H9 (cell line): Measurements from ENCODE around the gene SULF2. TPM values are rescaled to one million over a fixed set of nuclear protein-coding genes. Genes with fewer than 3 reads are reported as not detected.
A peak's percentile ranks its signal among the peaks of the same experiment; 100 is the strongest.

Source experiments
- DNase-seq: peaks from one replicate; pipeline ENCODE4 v3.0.0-alpha.2; 2017
- H2AFZ ChIP-seq: one replicate; pipeline ENCODE4 v1.6.1; 2013; ENCODE audit warnings: mild to moderate bottlenecking, low read length, control low read depth, moderate library complexity
- H2AK5ac ChIP-seq: 2 replicates; pipeline ENCODE4 v1.6.1; 2013; ENCODE audit warnings: low read length, control low read depth, mixed read lengths; ENCODE audit not compliant: insufficient read length
- H2BK120ac ChIP-seq: one replicate; pipeline ENCODE4 v1.6.1; 2013; ENCODE audit warnings: low read depth, mild to moderate bottlenecking, low read length, control low read depth, inconsistent platforms; ENCODE audit not compliant: poor library complexity, severe bottlenecking
- H2BK12ac ChIP-seq: 2 replicates; pipeline ENCODE4 v1.6.1; 2013; ENCODE audit warnings: low read length, control low read depth, mixed read lengths, low read depth; ENCODE audit not compliant: insufficient read length
- H2BK15ac ChIP-seq: 2 replicates; pipeline ENCODE4 v1.6.1; 2013; ENCODE audit warnings: low read depth, low read length, control low read depth
- H2BK20ac ChIP-seq: one replicate; pipeline ENCODE4 v1.6.1; 2013; ENCODE audit warnings: low read depth, mild to moderate bottlenecking, low read length, control low read depth, inconsistent platforms; ENCODE audit not compliant: poor library complexity, severe bottlenecking
- H2BK5ac ChIP-seq: 2 replicates; pipeline ENCODE4 v1.6.1; 2013; ENCODE audit warnings: low read length, control low read depth, mixed read lengths; ENCODE audit not compliant: insufficient read length
- H3K14ac ChIP-seq: 2 replicates; pipeline ENCODE4 v1.6.1; 2013; ENCODE audit warnings: low read length, control low read depth; ENCODE audit not compliant: insufficient read depth
- H3K18ac ChIP-seq: 2 replicates; pipeline ENCODE4 v1.6.1; 2013; ENCODE audit warnings: low read depth, mild to moderate bottlenecking, mixed read lengths, low read length, control low read depth; ENCODE audit not compliant: insufficient read length
- H3K23ac ChIP-seq: 2 replicates; pipeline ENCODE4 v1.6.1; 2013; ENCODE audit warnings: low read length, control low read depth, mixed read lengths, low read depth; ENCODE audit not compliant: insufficient read length
- H3K23me2 ChIP-seq: 2 replicates; pipeline ENCODE4 v1.6.1; 2013; ENCODE audit warnings: low read depth, mild to moderate bottlenecking, mixed read lengths, low read length, control low read depth; ENCODE audit not compliant: insufficient read length, poor library complexity, severe bottlenecking
- H3K27ac ChIP-seq: 2 replicates; pipeline ENCODE4 v1.5.1; 2013; ENCODE audit warnings: low read length, control low read depth, mixed read lengths, low read depth; ENCODE audit not compliant: insufficient read length
- H3K27me3 ChIP-seq: 2 replicates; pipeline ENCODE4 v1.6.1; 2013; ENCODE audit warnings: low read length, control low read depth, inconsistent platforms; ENCODE audit not compliant: insufficient read depth
- H3K4ac ChIP-seq: 2 replicates; pipeline ENCODE4 v1.6.1; 2013; ENCODE audit warnings: low read depth, mild to moderate bottlenecking, control low read depth, inconsistent platforms, low read length, moderate library complexity
- H3K4me1 ChIP-seq: 2 replicates; pipeline ENCODE4 v1.6.1; 2013; ENCODE audit warnings: low read length, control low read depth, inconsistent platforms; ENCODE audit not compliant: insufficient read depth
- H3K4me2 ChIP-seq: 2 replicates; pipeline ENCODE4 v1.6.1; 2013; ENCODE audit warnings: low read length, control low read depth, mixed read lengths; ENCODE audit not compliant: insufficient read length, insufficient read depth
- H3K56ac ChIP-seq: 2 replicates; pipeline ENCODE4 v1.6.1; 2013; ENCODE audit warnings: low read depth, mild to moderate bottlenecking, mixed read lengths, low read length, control low read depth; ENCODE audit not compliant: insufficient read length
- H3K79me1 ChIP-seq: 2 replicates; pipeline ENCODE4 v1.6.1; 2013; ENCODE audit warnings: low read depth, mild to moderate bottlenecking, moderate library complexity, low read length, control low read depth, inconsistent platforms; ENCODE audit not compliant: insufficient read depth, poor library complexity, severe bottlenecking
- H3K79me2 ChIP-seq: 2 replicates; pipeline ENCODE4 v1.6.1; 2013; ENCODE audit warnings: low read length, control low read depth, inconsistent platforms; ENCODE audit not compliant: insufficient read depth
- H3K9ac ChIP-seq: 2 replicates; pipeline ENCODE4 v1.6.1; 2013; ENCODE audit warnings: low read length, control low read depth, mixed read lengths; ENCODE audit not compliant: insufficient read length; ENCODE audit errors: extremely low read depth
- H3K9me3 ChIP-seq: one replicate; pipeline ENCODE4 v1.6.1; 2013; ENCODE audit warnings: low read depth, low read length, inconsistent platforms; ENCODE audit not compliant: control insufficient read depth
- H3T11ph ChIP-seq: one replicate; pipeline ENCODE4 v1.6.1; 2013; ENCODE audit warnings: mild to moderate bottlenecking, low read length, control low read depth, inconsistent platforms
- H4K20me1 ChIP-seq: one replicate; pipeline ENCODE4 v1.6.1; 2013; ENCODE audit not compliant: control insufficient read depth, insufficient read length, insufficient read depth
- H4K5ac ChIP-seq: 2 replicates; pipeline ENCODE4 v1.6.1; 2013; ENCODE audit warnings: low read depth, mild to moderate bottlenecking, mixed read lengths, low read length, control low read depth; ENCODE audit not compliant: insufficient read length
- H4K8ac ChIP-seq: replicated peaks from 2 replicates; pipeline ENCODE4 v1.6.1; 2013; ENCODE audit warnings: low read length, control low read depth, mixed read lengths, low read depth; ENCODE audit not compliant: insufficient read length
- H4K91ac ChIP-seq: 2 replicates; pipeline ENCODE4 v1.6.1; 2013; ENCODE audit warnings: low read depth, mild to moderate bottlenecking, moderate library complexity, mixed read lengths, low read length, control low read depth; ENCODE audit not compliant: insufficient read length
- H3K27ac Mint-ChIP-seq, 3 experiments: 2 replicates in 2 of 3; 3 replicates in 1 of 3; pipeline ENCODE4 v1.8.0; 2020 to 2021; ENCODE audit warnings: mixed read lengths in 3 of 3, mild to moderate bottlenecking in 1 of 3, moderate library complexity in 1 of 3
- H3K27me3 Mint-ChIP-seq: 2 replicates; pipeline ENCODE4 v1.8.0; 2021; ENCODE audit warnings: low read depth, mild to moderate bottlenecking, moderate library complexity, mixed read lengths
- H3K36me3 Mint-ChIP-seq, 3 experiments: 2 replicates in 2 of 3; 3 replicates in 1 of 3; pipeline ENCODE4 v1.8.0; 2020 to 2021; ENCODE audit warnings: low read depth in 3 of 3, mixed read lengths in 3 of 3; ENCODE audit not compliant: insufficient read depth in 1 of 3
- H3K4me1 Mint-ChIP-seq, 2 experiments: 2 replicates each; pipeline ENCODE4 v1.8.0; 2020; ENCODE audit warnings: mixed read lengths in 2 of 2
- H3K4me3 Mint-ChIP-seq, 2 experiments: 2 replicates in 1 of 2; 3 replicates in 1 of 2; pipeline ENCODE4 v1.8.0; 2020 to 2021; ENCODE audit warnings: mild to moderate bottlenecking in 2 of 2, mixed read lengths in 2 of 2, moderate library complexity in 1 of 2
- H3K9me3 Mint-ChIP-seq, 2 experiments: 2 replicates in 1 of 2; 3 replicates in 1 of 2; pipeline ENCODE4 v1.8.0; 2020; ENCODE audit warnings: mild to moderate bottlenecking in 2 of 2, mixed read lengths in 2 of 2, moderate library complexity in 1 of 2
- WGBS: extraction: QIAGEN DNeasy Blood & Tissue Kit; methylation state at CpG from one replicate; pipeline ENCODE4 v1.1.7; 2013; ENCODE audit warnings: missing lambda C conversion rate, low lambda C conversion rate, mixed read lengths; ENCODE audit not compliant: insufficient read length; ENCODE audit errors: extremely low coverage; 5-methylcytosine and 5-hydroxymethylcytosine counted together
- total RNA-seq: library from RNA; stranded (reverse); gene quantifications from 2 replicates; pipeline ENCODE4 v1.2.1, GENCODE V29; 2021
- TF ChIP-seq, protein P1 (sequence below): fragments of 200-600 bp; sonication (generic); conservative IDR thresholded peaks from 3 replicates; pipeline ENCODE4 v1.8.0; 2021; ENCODE audit warnings: antibody characterized with exemption, mild to moderate bottlenecking

Gene SULF2
- total RNA-seq, 1 experiment from 2014 or later = 31.2 TPM

DNA sequence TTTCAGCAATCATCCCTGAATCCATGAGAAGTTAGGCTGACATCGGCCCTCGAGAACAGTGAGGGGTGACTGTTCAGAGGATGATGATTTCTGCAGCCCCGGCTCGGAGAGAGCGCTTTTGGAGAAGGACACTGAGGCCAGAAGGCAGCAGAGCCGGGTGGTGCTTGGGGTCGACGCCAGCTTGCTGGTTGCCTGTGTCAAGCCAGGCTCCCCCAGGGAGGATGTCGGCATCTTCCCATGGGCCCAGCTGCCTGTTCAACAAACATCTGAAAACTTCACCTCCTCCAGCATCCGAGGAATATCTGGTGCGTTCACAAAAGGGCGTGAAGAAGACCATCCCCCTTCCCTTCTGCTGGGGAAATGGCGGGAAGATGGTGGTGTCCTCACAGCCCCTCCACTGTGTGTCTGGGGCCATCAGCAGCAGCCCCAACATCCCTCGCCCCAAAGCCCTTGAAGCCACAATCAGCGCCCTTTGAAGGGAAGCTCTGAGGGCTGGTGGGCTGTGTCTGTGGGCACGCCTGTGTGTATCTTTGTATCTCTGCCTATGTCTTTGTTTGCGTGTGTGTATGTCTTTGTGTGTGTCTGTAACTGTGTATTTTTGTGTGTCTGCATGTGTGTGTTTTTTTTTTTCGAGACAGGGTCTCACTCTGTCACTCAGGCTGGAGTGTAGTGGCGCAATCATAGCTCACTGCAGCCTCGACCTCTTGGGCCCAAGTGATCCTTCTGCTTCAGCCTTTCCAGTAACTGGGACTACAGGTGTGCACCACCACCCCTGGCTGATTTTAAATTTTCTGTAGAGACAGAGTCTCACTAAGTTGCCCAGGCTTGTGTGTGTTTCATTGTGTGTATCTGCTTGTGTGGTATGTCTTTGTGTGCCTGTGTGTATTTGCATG is 97.9 kb downstream of the SULF2 start:
- Histone ChIP-seq H3K27me3 (no peaks in the 10 kb centered on the region), H2BK20ac (no peak overlapping the region), H3K23me2 (no peaks in the 10 kb centered on the region), H3K9me3 (peaks cover 8% of the 10 kb centered on the region), H2BK120ac (no peak overlapping the region), H4K5ac (no peak overlapping the region), H3K79me2 (no peaks in the 10 kb centered on the region), H3K27ac (no peak overlapping the region), H3K18ac (no peak overlapping the region), H3K14ac (no peak overlapping the region), H2AK5ac (no peak overlapping the region), H2AFZ (no peak overlapping the region), H3K4me1 (no peaks in the 10 kb centered on the region), H3K79me1 (no peaks in the 10 kb centered on the region), H2BK5ac (no peak overlapping the region), H3K56ac (no peak overlapping the region), H4K20me1 (no peaks in the 10 kb centered on the region), H4K8ac (no peak overlapping the region), H4K91ac (no peak overlapping the region), H2BK12ac (no peak overlapping the region), H3K4me2 (no peak overlapping the region), H3K4ac (no peak overlapping the region), H2BK15ac (no peak overlapping the region), H3K23ac (no peak overlapping the region), H3T11ph (no peak overlapping the region), H3K9ac (no peak overlapping the region)
- Mint-ChIP-seq H3K9me3 (no peaks in the 10 kb centered on the region; a peak in 1 of 5 replicates), H3K27me3 (no peaks in the 10 kb centered on the region), H3K4me1 (peaks cover 32 to 34% of the 10 kb centered on the region in 2 experiments), H3K27ac (peak overlapping the region in 1 of 3 experiments; percentile 1; a peak in 3 of 7 replicates), H3K4me3 (no peak overlapping the region), H3K36me3 (peaks cover 0 to 10% (median 0%) of the 10 kb centered on the region in 3 experiments; a peak in 2 of 7 replicates)
- no CpG with 5 or more reads among the region's 20 CpGs for WGBS
- DNase-seq = no peak
- TF ChIP-seq, protein P1, sequence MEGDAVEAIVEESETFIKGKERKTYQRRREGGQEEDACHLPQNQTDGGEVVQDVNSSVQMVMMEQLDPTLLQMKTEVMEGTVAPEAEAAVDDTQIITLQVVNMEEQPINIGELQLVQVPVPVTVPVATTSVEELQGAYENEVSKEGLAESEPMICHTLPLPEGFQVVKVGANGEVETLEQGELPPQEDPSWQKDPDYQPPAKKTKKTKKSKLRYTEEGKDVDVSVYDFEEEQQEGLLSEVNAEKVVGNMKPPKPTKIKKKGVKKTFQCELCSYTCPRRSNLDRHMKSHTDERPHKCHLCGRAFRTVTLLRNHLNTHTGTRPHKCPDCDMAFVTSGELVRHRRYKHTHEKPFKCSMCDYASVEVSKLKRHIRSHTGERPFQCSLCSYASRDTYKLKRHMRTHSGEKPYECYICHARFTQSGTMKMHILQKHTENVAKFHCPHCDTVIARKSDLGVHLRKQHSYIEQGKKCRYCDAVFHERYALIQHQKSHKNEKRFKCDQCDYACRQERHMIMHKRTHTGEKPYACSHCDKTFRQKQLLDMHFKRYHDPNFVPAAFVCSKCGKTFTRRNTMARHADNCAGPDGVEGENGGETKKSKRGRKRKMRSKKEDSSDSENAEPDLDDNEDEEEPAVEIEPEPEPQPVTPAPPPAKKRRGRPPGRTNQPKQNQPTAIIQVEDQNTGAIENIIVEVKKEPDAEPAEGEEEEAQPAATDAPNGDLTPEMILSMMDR = no peak
